Thyroid gland (tissue), 4 donors: Measurements from ENCODE around the gene BCS1L. TPM values are rescaled to one million over a fixed set of nuclear protein-coding genes. Genes with fewer than 3 reads are reported as not detected.

Experiments
- DNase-seq, 2 donors: peaks; one replicate each; pipeline ENCODE4 v3.0.0-alpha.2; 2019
- H3K27ac ChIP-seq, 3 donors: fragments of 200-600 bp; sonication (generic); 1 replicate in 2 of 3; 2 replicates in 1 of 3; pipeline ENCODE4 v1.5.1; 2016 to 2019; ENCODE audit warnings: mild to moderate bottlenecking in 1 of 3, moderate library complexity in 1 of 3
- H3K27me3 ChIP-seq: fragments of 200-600 bp; sonication (generic); one replicate; pipeline ENCODE4 v1.5.1; 2019
- H3K36me3 ChIP-seq, 2 donors: fragments of 200-600 bp; sonication (generic); one replicate each; pipeline ENCODE4 v1.5.1; 2016 to 2019
- H3K4me1 ChIP-seq, 2 donors: fragments of 200-600 bp; sonication (generic); one replicate each; pipeline ENCODE4 v1.5.1; 2017 to 2019
- H3K4me3 ChIP-seq, 3 donors: fragments of 200-600 bp; sonication (generic); replicated peaks in 1 of 3; 1 replicate in 2 of 3; 2 replicates in 1 of 3; pipeline ENCODE4 v1.5.1; 2016; ENCODE audit warnings: mild to moderate bottlenecking in 1 of 3
- H3K9me3 ChIP-seq: fragments of 200-600 bp; sonication (generic); one replicate; pipeline ENCODE4 v1.5.1; 2017
- CTCF ChIP-seq, 6 experiments: fragments of 200-600 bp in 3 of 6; fragments of 450-650 bp in 3 of 6; sonication (generic) in 3 of 6; IDR thresholded peaks; one replicate each; pipeline ENCODE4 v1.5.1; 2016 to 2019; ENCODE audit warnings: antibody characterized with exemption in 6 of 6, mild to moderate bottlenecking in 2 of 6, inconsistent platforms in 1 of 6, moderate library complexity in 1 of 6
- POLR2A ChIP-seq, 2 donors: fragments of 450-650 bp; IDR thresholded peaks; one replicate each; pipeline ENCODE4 v1.6.1; 2017; ENCODE audit warnings: antibody characterized with exemption in 2 of 2, mild to moderate bottlenecking in 2 of 2, moderate library complexity in 1 of 2
- WGBS, 2 donors: methylation state at CpG; one replicate each; pipeline ENCODE4 v1.1.5; 2017; 5-methylcytosine and 5-hydroxymethylcytosine counted together
- intact Hi-C: fragments of 100-400 bp; cut with DNase I; formaldehyde crosslinking; loops from one replicate; pipeline ENCODE4 v1.15.1; 2023
- total RNA-seq, 4 donors: library from RNA; depleted of rRNA; stranded (reverse); fragments of >200 nt; gene quantifications; one replicate each; pipeline ENCODE4 v1.2.3, GENCODE V29; 2016

BCS1L gene
- 10 to 100 TPM; 17.7 to 38.9 (median 26.5) TPM for total RNA-seq

GRCh38 chr2:218659258-218659987, at the start of gene BCS1L, which contains the start of gene ZNF142:
Gene BCS1L (plus strand): TSS chr2:218659683. CDS start chr2:218660988, 1,305 bp downstream.
Gene ZNF142 (minus strand): TSS chr2:218659623. CDS start chr2:218656429, 3,194 bp downstream.
- peak within 1 kb of the TSS in 2 of 3 donors; percentile 36 to 70 for H3K27ac ChIP-seq
- peaks cover 37 to 44% of the 10 kb centered on the region in 2 donors for H3K36me3 ChIP-seq
- TF ChIP-seq CTCF (IDR thresholded peaks at IDR 0.05) (no peak), POLR2A (IDR thresholded peaks at IDR 0.05) (peak in 1 of 2 donors; percentile 61)
- no peaks in the 10 kb centered on the region for H3K27me3 ChIP-seq
- intact Hi-C loops, result loop anchor here (10.0 kb wide), 1 partner anchor 255 kb away; no protein-coding TSS in a partner anchor
- H3K4me3 ChIP-seq, result peak within 1 kb of the TSS; percentile 77 to 85 (median 84)
- whole genome bisulfite sequencing, 2 donors, result 0 to 1% methylated on average over 22 to 29 of the region's 49 CpGs
- H3K4me1 ChIP-seq, result peaks cover 6 to 15% of the 10 kb centered on the region in 2 donors
- DNase-seq, result peak; percentile 93 to 94
- no peaks in the 10 kb centered on the region for H3K9me3 ChIP-seq

GRCh38 chr2:218615868-218616315, 43.6 kb upstream of the BCS1L start:
- Histone ChIP-seq H3K4me3 (no peak overlapping the region), H3K36me3 (no peaks in the 10 kb centered on the region), H3K27me3 (no peaks in the 10 kb centered on the region), H3K4me1 (no peaks in the 10 kb centered on the region), H3K27ac (no peak overlapping the region), H3K9me3 (no peaks in the 10 kb centered on the region)
- intact Hi-C loops, result no loop called here
- DNase-seq, result no peak
- WGBS, 2 donors, result 64 to 72% methylated on average over 6 of the region's 6 CpGs
- no peak for TF ChIP-seq POLR2A (IDR thresholded peaks at IDR 0.05)

DNA sequence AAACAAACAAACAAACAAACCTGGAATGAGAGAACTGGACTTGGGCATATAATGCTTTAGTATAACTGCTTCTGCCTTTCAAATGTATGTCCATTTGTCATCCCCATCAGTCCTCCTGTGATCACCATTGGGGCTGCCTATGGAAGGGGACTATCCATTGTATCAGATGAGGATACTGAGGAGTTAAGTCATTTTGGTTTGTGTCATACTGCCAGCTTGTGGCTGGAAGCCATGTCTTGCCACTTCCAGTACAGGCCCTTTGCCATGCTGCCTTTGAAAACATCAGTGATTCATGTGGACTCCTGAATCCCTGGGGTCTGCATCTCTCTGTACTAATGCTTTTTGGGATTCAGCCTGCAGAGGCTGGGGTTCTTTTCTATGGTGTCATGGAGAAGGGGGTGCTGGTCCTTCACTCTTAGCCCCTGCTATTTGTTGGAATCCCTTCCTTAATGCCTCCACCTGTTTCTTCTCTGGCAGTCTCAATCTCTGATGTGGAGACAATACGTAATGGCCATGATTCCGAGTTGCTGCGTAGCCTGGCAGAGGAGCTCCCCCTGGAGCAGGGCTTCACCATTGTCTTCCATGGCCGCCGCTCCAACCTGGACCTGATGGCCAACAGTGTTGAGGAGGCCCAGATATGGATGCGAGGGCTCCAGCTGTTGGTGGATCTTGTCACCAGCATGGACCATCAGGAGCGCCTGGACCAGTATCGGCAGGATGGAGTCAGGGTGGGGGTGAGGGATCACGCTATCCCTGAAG, 41.2 kb upstream of the BCS1L start:
- intact Hi-C loops, result no loop called here
- WGBS, 2 donors, result 84 to 97% methylated on average over 9 of the region's 9 CpGs
- Histone ChIP-seq H3K27ac (no peak overlapping the region), H3K4me3 (no peak overlapping the region), H3K27me3 (no peaks in the 10 kb centered on the region), H3K4me1 (peaks cover 9 to 10% of the 10 kb centered on the region in 2 donors), H3K9me3 (no peaks in the 10 kb centered on the region), H3K36me3 (no peaks in the 10 kb centered on the region)
- DNase-seq, result no peak
- no peak for TF ChIP-seq CTCF (IDR thresholded peaks at IDR 0.05)
- no peak for TF ChIP-seq POLR2A (IDR thresholded peaks at IDR 0.05)

DNA sequence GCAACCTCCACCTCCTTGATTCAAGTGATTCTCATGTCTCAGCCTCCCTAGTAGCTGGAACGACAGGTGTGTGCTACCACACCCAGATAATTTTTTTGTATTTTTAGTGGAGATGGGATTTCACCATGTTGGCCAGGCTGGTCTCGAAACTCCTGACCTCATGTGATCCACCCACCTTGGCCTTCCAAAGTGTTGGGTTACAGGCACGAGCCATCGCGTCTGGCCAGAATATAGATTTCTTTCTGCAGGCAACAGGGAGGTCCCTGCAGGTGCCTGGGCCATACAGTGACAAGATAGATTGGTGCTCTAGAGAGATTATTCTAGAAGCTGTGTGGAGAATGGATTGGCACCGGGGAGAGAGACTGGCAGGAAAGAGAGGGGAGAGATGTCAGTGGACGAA, 38.5 kb upstream of the BCS1L start:
- H3K27ac ChIP-seq, result no peak overlapping the region
- H3K27me3 ChIP-seq, result no peaks in the 10 kb centered on the region
- DNase-seq, result no peak
- WGBS, 2 donors, result 75 to 97% methylated on average over 4 to 7 of the region's 7 CpGs
- no peak overlapping the region for H3K4me3 ChIP-seq
- no peaks in the 10 kb centered on the region for H3K9me3 ChIP-seq
- H3K36me3 ChIP-seq, result no peaks in the 10 kb centered on the region
- intact Hi-C loops, result no loop called here
- TF ChIP-seq POLR2A (IDR thresholded peaks at IDR 0.05) (no peak), CTCF (IDR thresholded peaks at IDR 0.05) (no peak)
- H3K4me1 ChIP-seq, result peaks cover 9 to 12% of the 10 kb centered on the region in 2 donors

DNA sequence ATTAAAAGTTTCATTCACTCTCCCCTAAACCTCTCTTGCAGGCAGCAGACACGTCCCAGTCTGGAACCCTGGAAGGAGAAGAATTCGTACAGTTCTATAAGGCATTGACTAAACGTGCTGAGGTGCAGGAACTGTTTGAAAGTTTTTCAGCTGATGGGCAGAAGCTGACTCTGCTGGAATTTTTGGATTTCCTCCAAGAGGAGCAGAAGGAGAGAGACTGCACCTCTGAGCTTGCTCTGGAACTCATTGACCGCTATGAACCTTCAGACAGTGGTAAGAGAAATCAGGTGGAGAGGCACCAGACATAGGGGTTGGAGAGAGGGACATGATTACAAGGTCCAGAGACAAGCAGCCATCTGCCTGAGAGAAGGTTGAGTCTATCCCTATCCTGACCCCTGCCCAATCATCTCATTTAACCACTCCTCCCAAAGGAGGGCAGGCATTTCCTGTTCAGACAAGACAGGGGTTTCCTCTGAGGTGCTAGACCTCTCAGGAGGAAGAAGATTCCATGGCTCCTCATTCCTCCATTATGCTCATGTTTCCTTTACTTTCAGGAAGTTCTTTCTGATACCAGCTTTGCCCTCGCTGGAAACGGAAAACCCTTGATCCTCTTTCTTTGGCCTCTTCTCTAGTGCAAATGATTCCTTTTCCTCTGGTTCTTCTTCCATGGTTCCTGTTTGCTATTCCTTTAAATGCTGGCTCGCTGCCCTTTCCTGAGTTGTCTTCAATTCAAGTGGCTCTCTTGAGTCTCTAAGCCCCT, 36.7 kb upstream of the BCS1L start:
- WGBS, 2 donors, result 29 to 40% methylated on average over 7 of the region's 7 CpGs
- Histone ChIP-seq H3K4me1 (peaks cover 9 to 12% of the 10 kb centered on the region in 2 donors), H3K9me3 (no peaks in the 10 kb centered on the region), H3K36me3 (no peaks in the 10 kb centered on the region), H3K27me3 (no peaks in the 10 kb centered on the region), H3K27ac (peak overlapping the region in 2 of 3 donors; percentile 15 to 38), H3K4me3 (no peak overlapping the region)
- TF ChIP-seq POLR2A (IDR thresholded peaks at IDR 0.05) (no peak), CTCF (IDR thresholded peaks at IDR 0.05) (no peak)
- DNase-seq, result peak; percentile 47 to 49
- intact Hi-C loops, result no loop called here
